ENCODE measurements around the gene ZNF605.
"Not testable (repeated sequence)": the region's sequence is repeated elsewhere in the genome, so short reads cannot be mapped to it uniquely, and the experiment has no call there.

DNA sequence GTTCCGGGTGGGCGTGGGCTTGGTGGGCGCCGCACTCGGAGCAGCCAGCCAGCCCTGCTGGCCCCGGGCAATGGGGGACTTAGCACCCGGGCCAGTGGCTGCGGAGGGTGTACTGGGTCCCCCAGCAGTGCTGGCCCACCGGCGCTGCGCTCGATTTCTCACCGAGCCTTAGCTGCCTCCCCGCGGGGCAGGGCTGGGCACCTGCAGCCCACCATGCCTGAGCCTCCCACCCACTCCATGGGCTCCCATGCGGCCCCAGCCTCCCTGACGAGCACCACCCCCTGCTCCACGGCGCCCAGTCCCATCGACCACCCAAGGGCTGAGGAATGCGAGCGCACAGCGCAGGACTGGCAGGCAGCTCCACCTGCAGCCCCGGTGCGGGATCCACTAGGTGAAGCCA, 17.3 kb downstream of the ZNF605 start:
- TF ChIP-seq, protein P1, sequence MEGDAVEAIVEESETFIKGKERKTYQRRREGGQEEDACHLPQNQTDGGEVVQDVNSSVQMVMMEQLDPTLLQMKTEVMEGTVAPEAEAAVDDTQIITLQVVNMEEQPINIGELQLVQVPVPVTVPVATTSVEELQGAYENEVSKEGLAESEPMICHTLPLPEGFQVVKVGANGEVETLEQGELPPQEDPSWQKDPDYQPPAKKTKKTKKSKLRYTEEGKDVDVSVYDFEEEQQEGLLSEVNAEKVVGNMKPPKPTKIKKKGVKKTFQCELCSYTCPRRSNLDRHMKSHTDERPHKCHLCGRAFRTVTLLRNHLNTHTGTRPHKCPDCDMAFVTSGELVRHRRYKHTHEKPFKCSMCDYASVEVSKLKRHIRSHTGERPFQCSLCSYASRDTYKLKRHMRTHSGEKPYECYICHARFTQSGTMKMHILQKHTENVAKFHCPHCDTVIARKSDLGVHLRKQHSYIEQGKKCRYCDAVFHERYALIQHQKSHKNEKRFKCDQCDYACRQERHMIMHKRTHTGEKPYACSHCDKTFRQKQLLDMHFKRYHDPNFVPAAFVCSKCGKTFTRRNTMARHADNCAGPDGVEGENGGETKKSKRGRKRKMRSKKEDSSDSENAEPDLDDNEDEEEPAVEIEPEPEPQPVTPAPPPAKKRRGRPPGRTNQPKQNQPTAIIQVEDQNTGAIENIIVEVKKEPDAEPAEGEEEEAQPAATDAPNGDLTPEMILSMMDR (IDR thresholded peaks at IDR 0.05), result not testable (repeated sequence)
- TF ChIP-seq POLR2A, POLR2AphosphoS5 (IDR thresholded peaks at IDR 0.05): not testable (repeated sequence)

All from prostate gland (tissue), 2 donors.